Renal pelvis (tissue), 3 donors: Measurements from ENCODE around the gene LASP1. TPM values are rescaled to one million over a fixed set of nuclear protein-coding genes. Genes with fewer than 3 reads are reported as not detected.

Source experiments
- polyA plus RNA-seq, 3 donors: library from polyadenylated mRNA; unstranded; fragments of 120-200 nt; gene quantifications; one replicate each; pipeline ENCODE4 v1.2.1, GENCODE V29; 2013; ENCODE audit not compliant: insufficient read length in 3 of 3

The LASP1 gene
- polyA plus RNA-seq, 3 donors = 155 to 161 (median 157) TPM

Other genes with a start within 250 kb of the LASP1 start
- gene EPOP, start 195.1 kb upstream of the LASP1 start, polyA plus RNA-seq = 1 to 10 TPM; 1.6 to 1.7 (median 1.7) TPM
- 100 to 1,000 TPM in 2 of 3 donors, 10 to 100 TPM in 1; 74.2 to 131 (median 127) TPM for gene MLLT6, start 164.8 kb upstream of the LASP1 start, polyA plus RNA-seq
- 10 to 100 TPM; 12.1 to 15.9 (median 13.7) TPM for gene CISD3, start 139.7 kb upstream of the LASP1 start, polyA plus RNA-seq
- gene PCGF2, start 121.7 kb upstream of the LASP1 start, polyA plus RNA-seq = 10 to 100 TPM; 77.2 to 86.4 (median 86.2) TPM
- 100 to 1,000 TPM; 116 to 125 (median 123) TPM for gene PSMB3, start 117.3 kb upstream of the LASP1 start, polyA plus RNA-seq
- 10 to 100 TPM; 78.6 to 80.9 (median 78.6) TPM for gene PIP4K2B, start 70.5 kb upstream of the LASP1 start, polyA plus RNA-seq
- 10 to 100 TPM; 24.6 to 33.0 (median 28.6) TPM for gene CWC25, start 44.7 kb upstream of the LASP1 start, polyA plus RNA-seq
- 1,000 to 10,000 TPM; 2,304 to 2,705 (median 2,321) TPM for gene RPL23, start 16.3 kb upstream of the LASP1 start, polyA plus RNA-seq
- gene FBXO47, start 97.3 kb downstream of the LASP1 start, polyA plus RNA-seq = under 1 TPM in 1 of 3 donors, not detected in 2; 0.10 TPM